T-helper 1 cell treated with Interleukin-12 subunit alpha and Interleukin-12 subunit beta and Interleukin-4 antibody, amounts not matched to agents 30 μg/mL and 1 μg/mL, for 36 hours (primary cell): ENCODE results near the gene DHCR24.

ENCODE experiments used
- H3K27ac Mint-ChIP-seq: one replicate; pipeline ENCODE4 v1.8.0; 2021; ENCODE audit warnings: mild to moderate bottlenecking, mixed read lengths
- H3K27me3 Mint-ChIP-seq: one replicate; pipeline ENCODE4 v1.8.0; 2021; ENCODE audit warnings: low read depth, mixed read lengths
- H3K36me3 Mint-ChIP-seq: one replicate; pipeline ENCODE4 v1.8.0; 2021; ENCODE audit warnings: low read depth, mixed read lengths
- H3K4me1 Mint-ChIP-seq: one replicate; pipeline ENCODE4 v1.8.0; 2021; ENCODE audit warnings: low read depth, mixed read lengths
- H3K4me3 Mint-ChIP-seq: one replicate; pipeline ENCODE4 v1.8.0; 2021; ENCODE audit warnings: mild to moderate bottlenecking, moderate library complexity, mixed read lengths
- H3K9me3 Mint-ChIP-seq: one replicate; pipeline ENCODE4 v1.8.0; 2021; ENCODE audit warnings: mixed read lengths

DHCR24 gene

DNA sequence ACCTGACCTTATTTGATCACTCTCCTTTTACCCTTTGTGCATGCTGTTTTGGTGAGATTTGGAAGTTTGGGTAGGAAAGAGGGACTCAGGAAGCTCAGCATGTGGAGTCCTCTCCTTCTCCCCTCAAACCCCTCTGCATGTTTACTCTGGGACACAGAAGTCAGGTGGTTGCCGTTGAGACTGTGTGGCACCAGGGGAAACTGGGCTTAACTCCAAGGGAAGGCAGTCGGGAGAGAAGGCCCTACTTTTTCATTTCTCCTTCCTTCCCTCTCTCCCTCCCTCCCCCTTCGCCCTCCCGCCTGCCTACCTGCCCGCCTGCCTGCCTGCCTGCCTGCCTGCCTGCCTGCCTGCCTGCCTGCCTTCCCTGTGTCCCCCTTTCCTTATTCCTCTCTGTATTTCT is 51.0 kb downstream of the DHCR24 start:
- Mint-ChIP-seq H3K9me3 (peaks cover 2% of the 10 kb centered on the region), H3K27ac (no peak overlapping the region), H3K36me3 (no peaks in the 10 kb centered on the region), H3K4me1 (no peaks in the 10 kb centered on the region), H3K4me3 (no peak overlapping the region), H3K27me3 (peaks cover 2% of the 10 kb centered on the region)

DNA sequence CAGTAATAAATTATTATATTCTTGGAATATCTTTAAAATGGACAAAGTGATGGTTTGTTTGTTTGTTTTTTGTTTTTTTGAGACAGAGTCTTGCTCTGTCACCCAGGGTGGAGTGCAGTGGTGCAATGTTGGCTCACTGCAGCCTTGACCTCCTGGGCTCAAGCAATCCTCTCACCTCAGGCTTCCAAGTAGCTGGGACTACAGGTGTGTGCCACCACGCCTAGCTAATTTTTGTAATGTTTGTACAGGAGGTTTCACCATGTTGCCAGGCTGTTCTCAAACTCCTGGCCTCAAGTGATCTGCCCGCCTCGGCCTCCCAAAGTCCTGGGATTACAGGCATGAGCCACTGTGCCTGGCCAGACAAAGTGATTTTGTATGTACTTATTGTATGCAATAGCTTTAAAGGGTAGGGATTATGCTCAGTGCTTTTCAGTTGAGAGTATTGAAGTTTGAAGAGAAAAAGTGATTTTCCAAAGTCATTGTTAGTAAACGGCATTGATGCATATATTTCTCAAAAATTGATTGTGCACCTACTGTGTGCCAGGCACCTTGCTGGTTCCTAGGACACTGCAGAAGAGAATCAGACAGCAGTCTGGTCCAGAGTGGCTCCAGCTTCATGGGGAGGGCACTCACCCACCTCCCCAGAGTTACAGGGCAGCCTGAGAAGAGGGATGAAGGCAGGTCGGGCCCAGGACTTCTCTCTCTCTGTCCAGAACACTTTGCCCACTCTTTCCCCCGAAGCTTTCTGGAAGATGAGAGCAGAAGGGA is 51.7 kb downstream of the DHCR24 start:
- Mint-ChIP-seq H3K9me3 (peaks cover 8% of the 10 kb centered on the region), H3K4me3 (no peak overlapping the region), H3K27ac (no peak overlapping the region)

DNA sequence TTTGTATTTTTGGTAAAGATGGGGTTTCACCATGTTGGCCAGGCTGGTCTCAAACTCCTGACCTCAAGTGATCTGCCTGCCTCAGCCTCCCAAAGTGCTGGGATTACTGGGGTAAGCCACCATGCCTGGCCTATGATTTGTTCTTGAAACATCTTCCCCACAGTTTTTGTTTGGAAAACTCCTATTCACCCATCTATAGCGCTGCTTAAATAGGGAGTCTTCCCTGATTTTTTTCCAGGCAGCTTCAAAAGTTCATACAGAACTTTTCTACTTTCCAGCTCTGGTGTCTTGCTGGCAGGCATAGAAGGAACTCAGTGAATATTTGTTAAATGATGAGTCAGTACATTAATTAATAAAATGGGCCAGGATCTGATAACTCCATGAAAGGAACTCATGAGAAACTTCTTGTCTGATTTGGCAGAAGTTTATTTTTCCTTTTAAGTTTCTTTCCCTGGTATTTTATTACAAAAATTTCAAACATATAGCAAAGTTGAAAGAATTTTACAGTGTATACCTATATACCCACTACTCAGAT is 52.9 kb downstream of the DHCR24 start:
- H3K27ac Mint-ChIP-seq: no peak overlapping the region
- peaks cover 8% of the 10 kb centered on the region for H3K9me3 Mint-ChIP-seq
- H3K36me3 Mint-ChIP-seq: no peaks in the 10 kb centered on the region
- no peaks in the 10 kb centered on the region for H3K4me1 Mint-ChIP-seq
- no peak overlapping the region for H3K4me3 Mint-ChIP-seq
- H3K27me3 Mint-ChIP-seq: peaks cover 9% of the 10 kb centered on the region

More for the DNA sequence above, 51.7 kb downstream of the DHCR24 start:
- Mint-ChIP-seq H3K27me3 (peaks cover 8% of the 10 kb centered on the region), H3K4me1 (no peaks in the 10 kb centered on the region), H3K36me3 (no peaks in the 10 kb centered on the region)

DNA sequence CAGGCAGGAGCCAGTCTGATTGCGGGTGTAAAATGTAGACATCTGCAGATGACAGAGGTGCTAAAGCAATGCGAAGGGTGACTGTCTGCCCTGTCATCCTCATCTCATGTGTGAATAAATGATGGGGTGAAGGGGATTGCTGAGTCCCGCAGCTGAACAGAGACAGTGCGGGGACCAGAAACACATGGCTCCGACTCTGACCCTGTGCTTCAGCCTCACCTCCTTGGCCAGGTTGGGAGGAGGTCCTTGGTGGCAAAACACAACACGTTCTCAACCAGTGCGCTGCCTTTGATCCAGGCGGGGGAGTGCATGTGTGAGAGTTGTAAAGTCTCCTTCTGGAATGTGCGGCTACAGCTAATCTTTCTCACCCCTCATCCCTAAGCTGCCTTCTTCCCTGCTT is 53.9 kb downstream of the DHCR24 start:
- H3K4me3 Mint-ChIP-seq: no peak overlapping the region
- H3K27ac Mint-ChIP-seq: no peak overlapping the region
- no peaks in the 10 kb centered on the region for H3K4me1 Mint-ChIP-seq
- H3K36me3 Mint-ChIP-seq: no peaks in the 10 kb centered on the region
- H3K27me3 Mint-ChIP-seq: peaks cover 9% of the 10 kb centered on the region
- peaks cover 14% of the 10 kb centered on the region for H3K9me3 Mint-ChIP-seq

DNA sequence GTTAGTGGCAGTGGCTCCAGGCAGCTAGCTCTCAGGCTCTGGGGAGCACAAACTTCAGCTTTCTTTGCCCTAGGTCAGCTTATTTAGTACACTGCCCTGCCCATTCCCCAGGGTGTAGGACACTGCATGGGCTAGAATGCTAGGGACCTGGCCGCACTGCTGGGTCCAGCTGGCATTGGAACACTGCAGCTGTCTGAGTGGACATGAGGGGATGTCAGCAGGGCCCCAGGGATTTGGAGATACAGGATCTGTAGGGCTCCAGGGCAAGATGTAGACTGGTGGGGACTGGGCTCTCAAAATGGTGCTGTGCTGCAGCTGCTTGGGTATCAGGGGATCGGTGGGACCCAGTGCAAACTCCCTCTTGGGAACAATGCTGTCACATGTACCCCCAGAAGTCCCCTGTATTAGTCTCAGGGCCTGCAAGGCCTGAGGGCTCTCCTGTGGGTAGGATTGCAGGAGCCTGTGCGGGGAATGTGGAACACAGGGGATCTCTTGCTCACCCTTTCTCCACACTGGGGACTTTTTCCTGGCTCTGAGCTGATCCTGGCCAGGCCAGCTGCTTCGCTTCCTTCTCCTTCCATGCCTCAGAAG is 60.7 kb downstream of the DHCR24 start:
- H3K4me1 Mint-ChIP-seq: no peaks in the 10 kb centered on the region
- peaks cover 27% of the 10 kb centered on the region for H3K27me3 Mint-ChIP-seq
- H3K4me3 Mint-ChIP-seq: no peak overlapping the region
- H3K27ac Mint-ChIP-seq: no peak overlapping the region
- H3K36me3 Mint-ChIP-seq: peaks cover 5% of the 10 kb centered on the region
- H3K9me3 Mint-ChIP-seq: peaks cover 55% of the 10 kb centered on the region

DNA sequence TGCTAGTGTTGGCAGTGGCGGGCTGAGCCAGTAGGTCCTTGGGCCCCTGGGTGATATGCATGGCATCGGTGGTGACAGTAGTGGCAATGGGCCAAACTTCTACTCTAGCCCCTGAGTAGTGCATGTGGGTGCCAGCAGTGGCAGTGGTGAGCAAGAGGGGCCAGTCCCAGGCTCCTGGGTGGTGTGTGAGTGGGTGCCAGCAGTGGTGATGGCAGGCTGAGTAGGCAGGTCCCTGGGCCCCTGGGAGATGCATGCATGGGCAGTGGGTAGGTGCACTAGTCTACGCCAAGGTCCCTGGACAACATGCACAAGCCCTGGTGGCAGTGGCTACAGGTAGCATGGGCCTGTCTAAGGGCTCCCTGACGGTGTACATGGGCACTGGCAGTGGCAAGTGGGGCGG is 61.3 kb downstream of the DHCR24 start:
- Mint-ChIP-seq H3K27ac (no peak overlapping the region), H3K36me3 (peaks cover 5% of the 10 kb centered on the region), H3K4me3 (no peak overlapping the region), H3K9me3 (peaks cover 50% of the 10 kb centered on the region), H3K27me3 (peaks cover 28% of the 10 kb centered on the region), H3K4me1 (no peaks in the 10 kb centered on the region)

DNA sequence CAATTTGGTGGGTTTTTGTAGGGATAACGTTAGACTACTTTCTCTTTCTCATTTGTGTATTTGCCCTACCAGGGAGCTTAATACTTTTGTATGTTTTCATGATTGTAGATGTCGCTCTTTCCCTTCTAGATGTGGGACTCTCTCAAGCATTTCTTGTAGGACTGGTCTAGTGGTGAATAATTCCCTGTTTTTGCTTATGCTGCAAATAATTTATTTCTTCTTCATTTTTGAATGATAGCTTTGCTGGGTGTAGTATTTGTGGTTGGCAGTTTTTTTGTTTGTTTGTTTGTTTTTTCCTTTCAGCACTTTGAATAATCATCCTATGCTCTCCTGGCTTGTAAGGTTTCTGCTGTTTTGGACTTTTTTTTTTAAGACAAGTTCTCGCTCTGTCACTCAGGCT is 63.3 kb downstream of the DHCR24 start:
- H3K27ac Mint-ChIP-seq: no peak overlapping the region
- peaks cover 42% of the 10 kb centered on the region for H3K9me3 Mint-ChIP-seq
- H3K27me3 Mint-ChIP-seq: peaks cover 29% of the 10 kb centered on the region
- peaks cover 5% of the 10 kb centered on the region for H3K36me3 Mint-ChIP-seq
- H3K4me3 Mint-ChIP-seq: no peak overlapping the region
- H3K4me1 Mint-ChIP-seq: peaks cover 3% of the 10 kb centered on the region

DNA sequence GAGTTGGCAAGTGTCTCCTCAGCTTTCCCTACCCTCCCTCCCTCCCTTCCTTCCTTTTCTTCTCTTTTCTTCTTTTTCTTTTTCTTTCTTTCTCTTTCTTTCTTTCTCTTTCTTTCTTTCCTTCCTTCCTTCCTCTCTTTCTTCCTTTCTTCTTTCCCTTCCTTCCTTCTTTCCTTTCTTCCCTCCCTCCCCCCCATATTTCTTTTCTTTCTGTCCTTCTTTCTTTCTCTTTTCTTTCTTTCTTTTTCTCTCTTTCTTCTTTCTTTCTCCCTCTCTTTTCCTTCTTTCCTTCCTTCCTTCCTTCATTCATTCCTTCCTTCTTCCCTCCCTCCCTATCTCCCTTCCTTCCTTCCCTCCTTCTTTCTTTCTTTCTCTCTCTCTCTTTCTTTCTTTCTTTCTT is 67.3 kb downstream of the DHCR24 start:
- Mint-ChIP-seq H3K4me1 (peaks cover 9% of the 10 kb centered on the region), H3K27ac (no peak overlapping the region), H3K36me3 (no peaks in the 10 kb centered on the region), H3K9me3 (peaks cover 23% of the 10 kb centered on the region), H3K27me3 (peaks cover 29% of the 10 kb centered on the region), H3K4me3 (no peak overlapping the region)

DNA sequence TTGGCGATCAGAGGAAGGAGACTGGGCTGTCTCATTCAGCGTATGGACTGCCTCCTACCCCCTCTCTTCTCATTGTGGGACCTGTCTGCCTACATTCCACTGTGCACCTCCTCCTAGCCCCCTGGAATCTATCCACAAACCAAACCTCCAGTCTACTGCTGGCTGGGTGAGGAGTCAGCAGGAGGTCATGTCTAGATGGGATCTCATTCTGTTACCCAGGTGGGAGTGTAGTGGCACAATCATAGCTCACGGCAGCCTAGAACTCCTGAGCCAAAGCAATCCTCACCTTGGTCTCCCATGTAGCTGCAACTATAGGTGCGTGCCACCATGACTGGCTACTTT is 67.8 kb downstream of the DHCR24 start:
- H3K4me1 Mint-ChIP-seq: peaks cover 9% of the 10 kb centered on the region
- peaks cover 29% of the 10 kb centered on the region for H3K27me3 Mint-ChIP-seq
- H3K9me3 Mint-ChIP-seq: peaks cover 18% of the 10 kb centered on the region
- H3K36me3 Mint-ChIP-seq: no peaks in the 10 kb centered on the region
- H3K27ac Mint-ChIP-seq: no peak overlapping the region
- no peak overlapping the region for H3K4me3 Mint-ChIP-seq

DNA sequence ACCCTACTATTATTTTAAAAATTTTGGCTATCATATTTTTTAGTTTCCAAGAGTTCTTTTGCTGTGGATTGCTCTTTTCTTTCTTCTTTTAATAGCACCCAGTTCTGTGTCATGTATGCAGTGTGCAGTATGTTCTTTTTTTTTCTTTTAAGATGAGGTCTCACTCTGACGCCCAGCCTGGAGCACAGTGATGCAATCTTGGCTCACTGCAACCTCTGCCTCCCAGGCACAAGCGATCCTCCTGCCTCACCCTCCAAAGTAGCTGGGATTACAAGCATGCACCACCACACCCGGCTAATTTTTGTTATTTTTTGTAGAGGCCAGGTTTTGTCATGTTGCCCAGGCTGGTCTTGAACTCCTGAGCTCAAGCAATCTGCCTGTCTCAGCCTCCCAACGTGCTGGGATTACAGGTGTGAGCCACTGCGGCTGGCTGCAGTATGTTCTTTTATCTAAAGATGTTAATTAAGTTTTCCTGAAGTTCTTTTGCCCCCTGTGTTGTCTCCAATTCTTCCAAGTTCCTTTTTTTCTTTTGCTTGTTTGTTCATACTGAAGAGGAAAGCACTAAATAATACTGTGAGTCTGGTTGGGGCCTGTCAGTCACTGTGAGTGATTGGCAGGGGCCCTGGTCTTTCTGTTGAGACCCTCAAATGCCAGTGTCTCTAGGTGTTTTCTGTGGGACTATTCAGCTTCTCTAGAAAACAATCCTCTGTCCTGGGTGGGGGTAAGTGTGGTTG is 68.4 kb downstream of the DHCR24 start:
- H3K36me3 Mint-ChIP-seq: no peaks in the 10 kb centered on the region
- H3K9me3 Mint-ChIP-seq: peaks cover 14% of the 10 kb centered on the region
- H3K27me3 Mint-ChIP-seq: peaks cover 26% of the 10 kb centered on the region
- no peak overlapping the region for H3K4me3 Mint-ChIP-seq
- H3K4me1 Mint-ChIP-seq: peaks cover 9% of the 10 kb centered on the region
- no peak overlapping the region for H3K27ac Mint-ChIP-seq

DNA sequence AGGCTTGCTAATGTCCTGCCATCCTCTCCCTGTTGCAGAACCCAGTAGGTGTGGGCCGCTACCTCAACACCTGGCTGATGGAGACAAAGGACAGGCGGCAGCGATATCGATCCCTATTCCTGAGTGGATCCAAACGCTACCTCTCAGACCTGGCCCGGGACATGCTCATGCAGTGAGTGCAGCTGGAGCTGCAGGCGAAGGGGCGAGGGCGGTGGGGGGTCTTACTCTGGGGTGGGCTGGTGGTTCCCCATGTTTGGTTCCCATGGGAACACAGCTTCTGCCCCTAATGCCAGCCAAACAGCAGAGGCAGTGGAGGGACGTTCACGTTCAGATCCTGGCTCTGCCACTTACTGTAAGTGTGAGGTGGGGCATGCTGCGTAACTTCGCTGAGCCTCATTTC is 70.0 kb downstream of the DHCR24 start:
- Mint-ChIP-seq H3K9me3 (no peaks in the 10 kb centered on the region), H3K4me1 (peaks cover 13% of the 10 kb centered on the region), H3K36me3 (no peaks in the 10 kb centered on the region), H3K4me3 (no peak overlapping the region), H3K27me3 (peaks cover 13% of the 10 kb centered on the region), H3K27ac (no peak overlapping the region)

DNA sequence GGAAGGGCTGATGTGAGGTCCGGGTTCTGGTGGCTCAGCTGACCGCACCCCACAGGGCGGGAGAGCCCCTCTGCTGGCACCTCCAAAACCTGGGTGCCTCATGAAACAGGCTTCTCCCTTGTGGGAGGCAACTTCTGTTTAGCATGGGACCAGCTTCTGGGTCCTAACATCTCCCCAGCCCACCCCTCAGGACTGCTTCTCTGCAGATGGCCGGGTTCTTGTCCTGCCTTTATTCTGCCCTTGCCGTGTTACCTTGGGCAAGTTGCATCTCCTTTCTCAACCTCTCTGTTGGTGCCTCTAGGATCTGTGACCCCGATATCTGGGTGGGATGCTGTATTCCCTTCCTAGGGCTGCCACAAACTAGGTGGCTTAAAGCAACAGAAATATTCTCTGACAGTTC is 70.9 kb downstream of the DHCR24 start:
- H3K27me3 Mint-ChIP-seq: peaks cover 9% of the 10 kb centered on the region
- H3K4me3 Mint-ChIP-seq: no peak overlapping the region
- H3K36me3 Mint-ChIP-seq: no peaks in the 10 kb centered on the region
- peaks cover 13% of the 10 kb centered on the region for H3K4me1 Mint-ChIP-seq
- H3K27ac Mint-ChIP-seq: no peak overlapping the region
- no peaks in the 10 kb centered on the region for H3K9me3 Mint-ChIP-seq

DNA sequence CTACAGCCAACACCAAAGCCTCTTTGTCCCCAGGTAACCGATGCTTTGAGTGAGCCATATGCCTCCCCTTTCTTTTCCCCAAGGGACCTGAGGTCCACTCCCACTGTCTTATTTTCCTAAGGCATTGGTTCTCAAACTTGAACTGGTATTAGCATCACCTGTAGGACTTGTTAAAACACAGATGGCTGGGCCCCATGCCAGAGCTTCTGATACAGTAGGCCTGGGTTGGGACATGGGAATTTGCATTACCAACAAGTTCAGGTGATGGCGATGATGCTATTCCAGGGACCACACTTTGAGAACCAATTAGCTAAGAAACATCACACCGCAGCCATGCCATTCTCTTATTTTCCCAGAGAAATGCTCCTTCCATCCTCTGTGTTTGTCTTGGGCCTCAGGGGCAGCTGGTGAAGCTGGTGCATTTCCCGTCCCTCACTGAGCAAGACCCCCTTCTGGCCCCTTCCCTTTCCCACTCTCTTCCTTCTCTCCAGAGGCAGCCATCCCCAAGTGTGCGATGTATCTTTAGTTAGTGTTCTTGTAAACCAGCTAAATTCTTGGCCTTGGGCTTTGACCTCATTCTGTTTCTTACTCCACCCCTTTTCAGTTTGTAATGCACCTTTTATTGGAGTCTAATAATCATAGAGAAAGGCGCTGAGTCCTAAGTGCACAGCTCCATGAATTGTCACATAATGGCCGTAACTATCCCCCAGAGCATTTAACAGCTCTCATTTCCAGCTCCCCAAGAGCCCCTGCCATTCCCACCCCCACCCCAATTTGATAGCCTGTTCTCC is 71.7 kb downstream of the DHCR24 start:
- H3K27ac Mint-ChIP-seq: no peak overlapping the region

DNA sequence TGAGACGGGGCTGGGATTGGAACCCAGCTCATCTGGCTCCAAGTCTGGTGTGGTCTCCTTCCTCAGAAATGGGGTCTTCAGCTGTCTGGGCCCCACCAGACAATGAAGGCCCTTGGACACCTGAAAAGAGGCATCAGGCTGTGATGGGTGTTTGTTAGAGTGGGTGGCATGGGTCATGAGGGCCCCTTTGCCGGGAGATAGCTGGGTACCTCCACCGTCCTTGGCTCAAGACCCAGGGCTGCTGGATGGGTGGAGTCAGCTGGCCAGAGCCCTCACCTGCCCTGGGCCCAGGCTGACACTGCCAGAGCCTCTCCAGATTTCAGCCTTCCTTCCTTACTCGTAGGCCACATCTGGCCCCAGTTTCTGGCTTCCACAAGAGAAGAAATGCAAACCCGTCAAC is 72.4 kb downstream of the DHCR24 start:
- Mint-ChIP-seq H3K9me3 (no peaks in the 10 kb centered on the region), H3K36me3 (no peaks in the 10 kb centered on the region), H3K27me3 (no peaks in the 10 kb centered on the region), H3K4me1 (peaks cover 11% of the 10 kb centered on the region), H3K4me3 (no peak overlapping the region), H3K27ac (no peak overlapping the region)

More for the DNA sequence above, 71.7 kb downstream of the DHCR24 start:
- peaks cover 13% of the 10 kb centered on the region for H3K4me1 Mint-ChIP-seq
- H3K36me3 Mint-ChIP-seq: no peaks in the 10 kb centered on the region
- peaks cover 2% of the 10 kb centered on the region for H3K27me3 Mint-ChIP-seq
- no peak overlapping the region for H3K4me3 Mint-ChIP-seq
- H3K9me3 Mint-ChIP-seq: no peaks in the 10 kb centered on the region
